ENCODE results near the gene RHBDL3. TPM values are rescaled to one million over a fixed set of nuclear protein-coding genes. Genes with fewer than 3 reads are reported as not detected.
"Not testable (repeated sequence)": the region's sequence is repeated elsewhere in the genome, so short reads cannot be mapped to it uniquely, and the experiment has no call there.

RHBDL3 gene
- polyA plus RNA-seq, 6 donors from 2014 or later: not detected

DNA sequence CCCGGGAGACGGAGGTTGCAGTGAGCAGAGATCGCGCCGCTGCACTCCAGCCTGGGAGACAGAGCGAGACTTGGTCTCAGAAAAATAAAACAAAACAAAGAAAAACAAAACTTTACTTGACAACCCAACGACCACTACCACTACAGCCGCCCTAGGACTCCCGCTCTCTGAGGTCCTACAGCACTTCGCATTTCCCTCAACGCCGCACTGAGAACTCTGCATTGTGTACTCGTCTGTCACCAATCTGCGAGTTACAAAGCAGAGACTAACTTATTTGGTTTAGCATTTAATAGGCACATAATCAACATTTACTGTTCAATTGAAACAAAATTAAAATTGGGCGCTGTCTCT lies 83.8 kb downstream of the RHBDL3 start:
- H3K27ac Mint-ChIP-seq: peak overlapping the region; percentile 97 to 100 (median 99)
- peaks cover 8 to 34% (median 32%) of the 10 kb centered on the region in 3 donors for H3K4me1 Mint-ChIP-seq
- ATAC-seq (ENCODE audit: low read depth in 2 of 2) (no peak), DNase-seq (no peak)
- no peaks in the 10 kb centered on the region for H3K27me3 Mint-ChIP-seq
- no peaks in the 10 kb centered on the region for H3K9me3 Mint-ChIP-seq
- H3K4me3 Mint-ChIP-seq: peak overlapping the region; percentile 97 to 100 (median 98)
- H3K36me3 Mint-ChIP-seq: peaks cover 8 to 13% of the 10 kb centered on the region in 2 donors

- peak within 1 kb of the TSS; percentile 97 to 100 (median 98) for H3K4me3 Mint-ChIP-seq
- ATAC-seq (ENCODE audit: low read depth in 2 of 2): peak; percentile 94
- H3K27me3 Mint-ChIP-seq: no peaks in the 10 kb centered on the region
- H3K36me3 Mint-ChIP-seq: peaks cover 12 to 19% of the 10 kb centered on the region in 2 donors
- H3K27ac Mint-ChIP-seq: peak within 1 kb of the TSS; percentile 97 to 100 (median 99)
- peak; percentile 95 for DNase-seq
- no peaks in the 10 kb centered on the region for H3K9me3 Mint-ChIP-seq
- peaks cover 12 to 38% (median 38%) of the 10 kb centered on the region in 3 donors for H3K4me1 Mint-ChIP-seq
Measured at GRCh38 chr17:32349854-32350665, 84.4 kb downstream of the RHBDL3 start, which contains the start of gene ZNF207. ZNF207 (plus strand) TSS chr17:32350157; CDS start chr17:32350286, 129 bp downstream.

DNA sequence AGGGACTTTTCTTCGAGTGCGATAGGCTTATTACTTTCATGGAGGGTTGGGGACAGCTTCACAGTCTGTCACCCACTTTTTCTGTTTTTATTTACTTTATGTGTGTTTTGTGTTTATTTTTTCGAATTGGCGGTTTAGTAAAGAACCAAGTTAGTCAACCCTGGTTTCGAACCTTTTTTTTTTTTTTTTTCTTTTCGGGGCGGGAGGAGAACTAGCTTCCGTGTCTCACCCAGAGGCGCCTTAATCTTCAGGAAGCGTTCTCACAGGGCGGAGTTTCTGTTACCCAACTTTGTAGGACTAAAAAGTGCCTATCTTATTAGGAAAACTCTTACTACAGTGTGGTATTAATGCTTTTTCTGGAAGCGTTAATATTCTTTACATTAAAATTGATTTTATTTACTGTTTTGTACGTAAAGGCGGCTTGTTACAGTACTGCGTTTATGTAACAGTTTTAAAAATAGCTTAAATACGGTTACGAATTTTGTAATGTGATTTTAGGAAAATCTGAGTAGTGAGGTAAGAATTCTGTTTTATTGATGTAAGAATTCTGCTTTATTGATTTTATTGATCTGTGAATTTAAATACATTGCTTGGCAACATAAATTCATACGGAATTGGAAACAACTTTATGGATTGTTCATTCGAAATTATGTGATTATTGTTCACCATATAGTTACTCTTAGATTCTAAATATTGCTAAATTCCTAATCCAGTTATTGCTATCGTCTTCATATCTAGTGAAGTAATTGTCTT lies 85.2 kb downstream of the RHBDL3 start:
- peaks cover 20 to 46% (median 46%) of the 10 kb centered on the region in 3 donors for H3K4me1 Mint-ChIP-seq
- no peaks in the 10 kb centered on the region for H3K27me3 Mint-ChIP-seq
- H3K9me3 Mint-ChIP-seq: no peaks in the 10 kb centered on the region
- peak overlapping the region; percentile 97 to 100 (median 98) for H3K4me3 Mint-ChIP-seq
- DNase-seq (no peak), ATAC-seq (ENCODE audit: low read depth in 2 of 2) (peak; percentile 22 to 27)
- H3K27ac Mint-ChIP-seq: peak overlapping the region; percentile 97 to 100 (median 99)
- peaks cover 19 to 27% of the 10 kb centered on the region in 2 donors for H3K36me3 Mint-ChIP-seq

- Mint-ChIP-seq H3K4me1 (peaks cover 23 to 57% (median 56%) of the 10 kb centered on the region in 3 donors), H3K4me3 (peak overlapping the region in 5 of 8 donors; percentile 79 to 100 (median 99)), H3K36me3 (peaks cover 19 to 29% of the 10 kb centered on the region in 2 donors)
- H3K27me3 Mint-ChIP-seq; ATAC-seq (ENCODE audit: low read depth in 2 of 2); DNase-seq; H3K27ac Mint-ChIP-seq; H3K9me3 Mint-ChIP-seq: not testable (repeated sequence)
Measured at GRCh38 chr17:32352734-32353133, 87.1 kb downstream of the RHBDL3 start.

DNA sequence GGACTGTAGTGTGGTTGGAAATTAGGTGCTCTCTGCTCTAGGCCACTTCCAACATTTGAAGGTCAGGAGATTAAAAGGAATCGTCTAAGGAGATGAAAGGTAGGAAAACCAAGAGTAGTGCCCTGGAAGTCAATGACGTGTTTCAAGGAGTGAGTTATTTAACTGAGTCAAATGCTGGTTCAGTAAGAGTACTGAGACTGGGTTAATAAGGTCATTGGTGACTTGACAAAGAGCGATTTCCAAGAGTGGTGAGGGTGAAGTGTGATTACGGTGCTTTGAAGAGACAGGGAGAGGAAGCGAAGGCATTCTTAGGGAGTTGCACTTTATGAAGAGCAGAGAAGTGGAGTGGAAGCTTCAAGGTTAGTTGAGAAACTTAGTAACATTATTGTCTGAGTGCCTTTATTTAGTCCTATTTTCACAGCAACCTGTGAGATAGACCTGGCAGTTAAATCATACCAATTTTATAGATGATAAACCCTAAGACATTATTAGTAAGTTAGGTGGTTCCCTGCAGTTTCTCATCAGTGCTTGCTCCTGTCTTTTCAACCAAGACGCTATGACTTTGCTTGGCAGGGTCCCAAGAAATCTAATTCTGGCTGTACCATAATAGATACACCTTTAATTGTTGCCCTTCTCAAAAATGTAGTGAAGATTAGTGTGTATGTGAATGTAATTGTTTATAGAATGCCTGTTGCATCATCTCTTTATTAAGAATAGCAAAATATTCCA lies 90.2 kb downstream of the RHBDL3 start:
- peak overlapping the region in 2 of 6 donors; percentile 27 to 77 for H3K27ac Mint-ChIP-seq
- DNase-seq: no peak

GRCh38 chr17:32356378-32356743 lies 90.7 kb downstream of the RHBDL3 start:
- H3K36me3 Mint-ChIP-seq: peaks cover 16 to 21% of the 10 kb centered on the region in 2 donors
- H3K4me3 Mint-ChIP-seq: peak overlapping the region in 1 of 8 donors; percentile 1

More for the DNA sequence above, 90.2 kb downstream of the RHBDL3 start:
- Mint-ChIP-seq H3K4me1 (peaks cover 15 to 48% (median 47%) of the 10 kb centered on the region in 3 donors), H3K4me3 (peak overlapping the region in 2 of 8 donors; percentile 1 to 43), H3K27me3 (no peaks in the 10 kb centered on the region), H3K9me3 (no peaks in the 10 kb centered on the region), H3K36me3 (peaks cover 16 to 17% of the 10 kb centered on the region in 2 donors)
- no peak for ATAC-seq (ENCODE audit: low read depth in 2 of 2)

DNA sequence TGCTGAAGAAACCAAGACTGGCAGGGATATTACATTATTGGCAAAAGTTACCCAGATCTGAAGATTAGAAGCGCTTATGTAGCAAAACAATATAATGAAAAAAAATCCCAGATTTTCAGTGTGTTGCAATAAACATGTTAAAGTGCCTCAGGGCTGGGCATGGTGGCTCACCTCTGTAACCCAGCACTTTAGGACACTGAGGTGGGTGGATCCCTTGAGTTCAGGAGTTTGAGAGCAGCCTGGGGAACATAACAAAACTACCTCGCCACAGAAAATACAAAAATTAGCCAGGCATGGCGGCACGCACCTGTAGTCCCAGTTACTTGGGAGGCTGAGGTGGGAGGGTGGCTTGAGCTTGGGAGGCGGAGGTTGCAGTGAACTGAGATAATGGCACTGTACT lies 91.1 kb downstream of the RHBDL3 start:
- Mint-ChIP-seq H3K4me1 (peaks cover 15 to 46% (median 44%) of the 10 kb centered on the region in 3 donors), H3K9me3 (no peaks in the 10 kb centered on the region), H3K27me3 (no peaks in the 10 kb centered on the region), H3K27ac (peak overlapping the region in 1 of 6 donors; percentile 45), H3K4me3 (peak overlapping the region in 3 of 8 donors; percentile 30 to 50 (median 35)), H3K36me3 (peaks cover 16 to 21% of the 10 kb centered on the region in 2 donors)
- no peak for ATAC-seq (ENCODE audit: low read depth in 2 of 2)
- no peak for DNase-seq

More at GRCh38 chr17:32356378-32356743, 90.7 kb downstream of the RHBDL3 start:
- H3K9me3 Mint-ChIP-seq: no peaks in the 10 kb centered on the region
- H3K27me3 Mint-ChIP-seq: no peaks in the 10 kb centered on the region
- DNase-seq: no peak
- peak overlapping the region in 1 of 6 donors; percentile 45 for H3K27ac Mint-ChIP-seq
- H3K4me1 Mint-ChIP-seq: peaks cover 15 to 48% (median 47%) of the 10 kb centered on the region in 3 donors
- no peak for ATAC-seq (ENCODE audit: low read depth in 2 of 2)

GRCh38 chr17:32357615-32358014 lies 92.0 kb downstream of the RHBDL3 start:
- Mint-ChIP-seq H3K36me3 (peaks cover 16 to 23% of the 10 kb centered on the region in 2 donors), H3K4me3 (no peak overlapping the region), H3K27me3 (no peaks in the 10 kb centered on the region), H3K4me1 (peaks cover 15 to 49% (median 39%) of the 10 kb centered on the region in 3 donors), H3K9me3 (no peaks in the 10 kb centered on the region), H3K27ac (no peak overlapping the region)
- no peak for ATAC-seq (ENCODE audit: low read depth in 2 of 2)
- DNase-seq: no peak

DNA sequence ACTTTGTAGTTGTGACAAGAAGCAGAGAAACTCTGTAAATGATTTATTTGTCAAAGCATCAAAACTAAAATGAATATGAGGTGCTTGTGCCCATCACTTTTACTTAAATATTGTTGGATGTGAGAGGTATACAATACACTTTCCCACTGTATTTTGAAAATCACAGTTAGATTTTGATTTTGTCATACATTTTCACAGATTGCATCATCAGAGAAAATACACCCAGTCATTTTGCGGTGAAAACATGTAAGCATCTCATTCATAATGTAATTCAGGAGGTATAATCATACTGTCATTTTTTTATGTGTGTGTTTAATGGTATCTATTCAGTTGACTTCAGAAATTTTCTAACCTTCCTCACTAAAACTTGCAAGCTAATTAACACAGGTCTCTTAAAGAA lies 95.6 kb downstream of the RHBDL3 start:
- DNase-seq: no peak
- Mint-ChIP-seq H3K27ac (no peak overlapping the region), H3K4me1 (peaks cover 0 to 22% (median 13%) of the 10 kb centered on the region in 3 donors), H3K27me3 (no peaks in the 10 kb centered on the region), H3K4me3 (no peak overlapping the region), H3K9me3 (no peaks in the 10 kb centered on the region), H3K36me3 (peaks cover 0 to 16% of the 10 kb centered on the region in 2 donors)
- no peak for ATAC-seq (ENCODE audit: low read depth in 2 of 2)

- peaks cover 0 to 4% of the 10 kb centered on the region in 2 donors for H3K36me3 Mint-ChIP-seq
- H3K27me3 Mint-ChIP-seq: no peaks in the 10 kb centered on the region
- no peak overlapping the region for H3K4me3 Mint-ChIP-seq
- DNase-seq (no peak), ATAC-seq (ENCODE audit: low read depth in 2 of 2) (no peak)
- H3K9me3 Mint-ChIP-seq: no peaks in the 10 kb centered on the region
- H3K27ac Mint-ChIP-seq: peak overlapping the region in 1 of 6 donors; percentile 37
- peaks cover 0 to 4% (median 0%) of the 10 kb centered on the region in 3 donors for H3K4me1 Mint-ChIP-seq
Measured at GRCh38 chr17:32370426-32370825, 104.8 kb downstream of the RHBDL3 start.

Data from naive B cell (primary cell).